ENCODE data around the gene HDGFL2. TPM values are rescaled to one million over a fixed set of nuclear protein-coding genes. Genes with fewer than 3 reads are reported as not detected.

HDGFL2 gene
- 50.0 TPM for total RNA-seq

DNA sequence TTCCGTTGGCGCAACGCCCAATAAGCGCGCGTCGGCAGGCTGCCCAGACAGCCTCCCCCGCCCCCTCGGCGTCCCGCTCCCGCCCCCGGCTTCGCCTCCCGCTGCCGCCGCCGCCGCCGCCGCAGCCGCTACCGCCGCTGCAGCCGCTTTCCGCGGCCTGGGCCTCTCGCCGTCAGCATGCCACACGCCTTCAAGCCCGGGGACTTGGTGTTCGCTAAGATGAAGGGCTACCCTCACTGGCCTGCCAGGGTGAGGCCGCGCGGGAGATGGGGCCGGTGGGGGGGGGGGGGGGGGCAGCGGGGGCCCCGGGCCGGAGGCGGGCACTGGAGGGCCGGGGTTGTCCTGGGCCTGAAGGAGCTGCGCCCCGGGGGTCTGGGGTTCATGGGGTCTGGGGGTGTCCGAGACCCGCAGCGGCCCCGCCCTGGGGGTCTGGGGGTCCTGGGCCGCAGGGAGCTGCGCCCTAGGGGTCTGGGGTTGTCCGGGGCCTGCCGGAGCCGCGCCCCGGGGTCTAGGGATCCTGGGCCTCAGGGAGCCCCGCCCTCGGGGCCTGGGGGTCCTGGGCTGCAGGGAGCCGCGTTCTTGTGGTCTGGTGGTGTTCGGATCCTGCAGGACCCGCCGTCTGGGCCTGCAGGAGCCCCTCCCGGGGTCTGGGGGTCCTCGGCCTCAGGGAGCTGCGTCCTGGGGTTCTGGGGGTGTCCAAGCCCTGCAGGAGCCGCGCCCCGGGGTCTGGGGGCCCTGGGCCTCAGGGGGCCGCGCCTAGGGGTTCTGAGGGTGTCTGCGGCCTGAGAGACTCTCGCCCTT lies at the start of gene HDGFL2:
Gene HDGFL2 (plus strand): TSS at position 124 of the 801 bp plus-strand sequence. CDS start 54 bp downstream, at position 178.

DNA sequence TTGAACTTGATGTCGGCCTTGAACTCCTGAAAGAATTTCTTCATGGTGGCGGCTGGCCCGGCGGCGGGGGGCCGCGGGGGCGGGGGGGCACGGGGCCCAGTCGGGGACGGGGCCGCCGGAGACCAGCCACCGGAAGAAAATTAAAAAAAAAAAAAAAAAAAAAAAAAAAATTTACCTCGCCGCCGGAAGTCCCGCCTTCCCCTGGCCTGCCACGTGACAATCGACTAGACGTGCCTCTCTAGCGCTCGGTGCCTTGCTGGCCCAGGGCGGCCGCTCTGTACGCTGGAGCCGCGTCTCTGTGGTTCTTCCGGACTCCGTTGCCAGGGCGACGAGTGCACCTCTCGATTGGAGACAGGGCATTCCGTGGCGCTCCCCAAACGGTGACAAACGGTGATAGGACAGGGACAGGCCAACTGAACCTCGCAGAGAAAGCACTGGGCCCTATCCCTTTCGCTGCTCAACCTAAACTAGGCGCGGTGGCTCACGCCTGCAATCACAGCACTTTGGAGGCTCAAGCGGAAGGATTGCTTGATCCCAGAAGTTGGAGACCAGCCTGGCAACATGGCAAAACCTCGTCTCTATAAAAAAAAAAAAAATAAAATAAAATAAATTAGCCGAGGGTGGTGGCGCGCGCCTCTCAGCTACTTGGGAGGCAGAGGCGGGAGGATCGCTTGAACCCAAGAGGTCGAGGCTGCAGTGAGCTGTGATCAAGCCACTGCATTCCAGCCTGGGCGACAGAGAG lies 14.3 kb upstream of the HDGFL2 start, which contains the start of gene UBXN6:
Gene UBXN6 (minus strand): TSS at position 141 of the 742 bp plus-strand sequence. CDS start 97 bp downstream, at position 44.

DNA sequence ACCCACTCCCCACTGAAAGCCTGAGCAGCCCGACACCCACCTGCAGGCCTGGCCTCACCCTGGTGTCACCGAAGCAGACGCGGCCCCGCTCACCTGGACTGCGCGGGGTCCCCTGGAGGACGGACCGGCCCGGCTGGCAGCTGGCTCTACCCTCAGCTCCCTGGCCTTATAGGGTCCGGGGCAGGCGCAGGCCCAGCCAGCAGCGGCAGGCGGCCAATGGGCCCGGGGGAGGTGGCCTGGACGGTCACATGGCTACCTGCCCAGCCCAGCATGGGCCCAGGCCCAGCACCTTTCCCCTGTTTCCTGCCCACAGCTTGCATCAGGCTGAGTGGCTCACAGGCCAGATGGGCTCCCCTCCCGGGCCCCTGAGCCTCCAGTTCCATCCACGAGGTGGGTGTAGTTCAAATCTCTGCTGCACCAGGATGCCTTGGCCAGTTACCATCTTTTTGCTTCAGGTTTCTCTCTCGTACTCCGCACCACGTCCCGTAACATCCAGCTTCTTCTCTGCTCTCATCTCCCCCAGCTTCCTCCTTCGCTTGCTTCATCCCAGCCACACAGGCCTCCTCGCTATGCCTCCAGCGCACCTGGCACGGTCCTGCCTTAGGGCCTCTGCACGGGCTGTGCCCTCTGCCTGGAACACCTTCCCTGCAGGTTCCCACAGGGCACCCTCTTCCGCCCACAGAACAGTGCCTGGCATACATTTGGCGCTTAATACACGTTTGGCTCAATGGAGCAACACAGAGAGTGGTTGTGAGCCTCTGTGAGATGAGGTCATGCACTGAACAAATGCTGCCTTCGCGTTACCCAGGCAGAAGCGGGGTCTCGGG lies 46.5 kb downstream of the HDGFL2 start, which contains the start of gene PLIN4:
Gene PLIN4 (minus strand): TSS at position 142 of the 827 bp plus-strand sequence. CDS start 214 bp downstream, outside the sequence.

DNA sequence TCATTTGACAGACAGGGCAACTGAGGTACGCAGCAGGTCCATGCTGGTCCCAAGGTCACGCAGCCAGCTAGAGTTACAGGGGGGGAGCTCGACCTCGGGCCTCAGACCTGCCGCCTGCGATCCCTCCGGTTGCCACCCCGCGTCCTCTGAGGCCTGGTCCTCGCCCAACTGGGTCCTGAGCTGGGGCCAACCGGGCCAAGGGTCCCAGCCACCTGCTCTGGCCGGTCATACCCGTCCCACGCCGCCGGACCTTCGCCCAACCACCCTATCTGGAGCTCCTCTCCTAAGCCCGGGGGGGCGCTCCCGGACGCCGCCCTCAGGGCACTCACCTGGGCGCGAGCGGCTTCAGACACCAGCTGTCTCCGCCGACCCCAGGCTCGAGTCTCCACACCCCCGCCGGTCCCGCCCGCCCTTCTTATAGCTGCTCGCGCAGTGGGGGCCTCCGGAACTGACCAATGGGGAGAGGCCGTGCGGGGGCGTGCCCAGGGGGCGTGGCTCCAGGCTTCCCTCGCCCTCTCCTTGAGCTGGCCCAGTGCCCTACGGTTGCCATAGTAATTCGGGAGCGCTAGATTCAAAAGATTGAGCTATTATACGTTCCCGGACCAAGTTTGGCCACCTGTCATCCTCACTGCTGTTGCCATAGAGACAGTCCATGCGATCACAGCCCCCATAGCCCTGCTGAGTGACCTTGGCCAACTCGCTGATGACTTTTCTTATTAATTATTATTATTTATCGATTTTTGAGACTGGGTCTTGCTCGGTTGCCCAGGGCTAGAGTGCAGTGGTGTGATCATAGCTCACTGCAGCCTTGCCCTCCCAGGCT lies 63.0 kb downstream of the HDGFL2 start, which contains the start of gene PLIN5:
Gene PLIN5 (minus strand): TSS at position 389 of the 823 bp plus-strand sequence. CDS start 1,150 bp downstream, outside the sequence.

DNA sequence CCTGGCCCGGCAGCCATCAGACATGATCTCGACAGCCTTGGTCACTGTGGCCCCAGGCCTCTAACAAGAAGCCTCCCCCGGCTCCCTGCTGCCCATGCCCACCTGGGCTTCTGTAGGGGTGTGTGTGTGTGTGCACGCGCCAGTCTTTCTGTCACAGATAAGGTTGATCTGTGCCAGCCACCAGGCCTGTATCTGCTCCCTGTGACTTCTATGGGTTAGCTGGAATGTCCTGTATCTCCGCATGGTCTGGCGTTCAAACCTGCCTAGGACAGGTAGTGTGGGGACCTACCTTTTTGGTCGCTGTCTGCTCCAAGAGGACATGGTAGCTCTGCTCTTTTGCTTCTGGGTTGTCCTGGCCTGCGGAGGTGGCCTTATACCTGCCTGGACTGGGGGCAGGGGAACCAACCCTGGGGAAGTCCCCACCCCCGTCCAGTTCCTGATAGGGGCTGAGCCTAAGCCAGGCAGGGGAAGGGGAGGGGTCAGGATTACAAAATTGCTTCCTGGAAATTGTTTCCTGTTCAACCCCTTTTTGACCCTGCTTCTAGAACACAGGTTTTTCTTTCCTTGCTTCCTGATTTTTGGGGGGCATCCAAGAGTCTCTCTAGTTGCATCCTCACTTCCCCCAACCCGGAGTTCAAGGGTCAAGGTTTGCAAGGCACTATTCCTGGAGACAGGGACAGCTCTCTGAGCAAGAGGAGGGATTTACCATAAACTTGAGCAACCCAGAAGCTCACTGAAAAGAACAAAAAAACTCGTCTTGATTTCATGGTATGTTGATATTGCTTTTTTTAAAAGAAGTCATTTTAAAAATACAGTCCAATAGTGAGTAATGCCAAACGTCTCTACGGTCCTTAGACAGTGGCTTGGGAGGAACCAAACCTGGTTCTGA lies 67.8 kb downstream of the HDGFL2 start, which contains the start of gene LRG1:
Gene LRG1 (minus strand): TSS at position 344 of the 889 bp plus-strand sequence. CDS start 23 bp downstream, at position 321.

Small RNA genes within 50 kb of the gene (small RNA-seq; reads per million reads assigned to genes)
- not detected for gene MIR4746 (ENCODE audit: low replicate concordance)

Other genes with a start within 250 kb of the HDGFL2 start
- gene EBI3, start 242.8 kb upstream of the HDGFL2 start, total RNA-seq: 0.82 TPM
- 24.1 TPM for gene YJU2, start 225.2 kb upstream of the HDGFL2 start, total RNA-seq
- 5.6 TPM for gene SHD, start 193.0 kb upstream of the HDGFL2 start, total RNA-seq
- gene TMIGD2, start 169.9 kb upstream of the HDGFL2 start, total RNA-seq: 0.70 TPM
- 2.9 TPM for gene FSD1, start 167.7 kb upstream of the HDGFL2 start, total RNA-seq
- gene STAP2, start 133.5 kb upstream of the HDGFL2 start, total RNA-seq: 22.6 TPM
- 14.0 TPM for gene MPND, start 128.7 kb upstream of the HDGFL2 start, total RNA-seq
- 34.4 TPM for gene SH3GL1, start 71.8 kb upstream of the HDGFL2 start, total RNA-seq
- 15.5 TPM for gene CHAF1A, start 69.7 kb upstream of the HDGFL2 start, total RNA-seq
- gene UBXN6, start 14.5 kb upstream of the HDGFL2 start, total RNA-seq: 146 TPM
- 10.6 TPM for gene PLIN4, start 46.2 kb downstream of the HDGFL2 start, total RNA-seq
- gene PLIN5, start 62.9 kb downstream of the HDGFL2 start, total RNA-seq: 5.8 TPM
- 2.3 TPM for gene LRG1, start 67.7 kb downstream of the HDGFL2 start, total RNA-seq
- gene SEMA6B, start 87.4 kb downstream of the HDGFL2 start, total RNA-seq: 6.4 TPM
- 15.0 TPM for gene TNFAIP8L1, start 167.2 kb downstream of the HDGFL2 start, total RNA-seq
- gene MYDGF, start 198.0 kb downstream of the HDGFL2 start, total RNA-seq: 57.6 TPM

Measured in metanephros (tissue), 2 donors.